ENCODE results near the gene SLC39A8.

DNA sequence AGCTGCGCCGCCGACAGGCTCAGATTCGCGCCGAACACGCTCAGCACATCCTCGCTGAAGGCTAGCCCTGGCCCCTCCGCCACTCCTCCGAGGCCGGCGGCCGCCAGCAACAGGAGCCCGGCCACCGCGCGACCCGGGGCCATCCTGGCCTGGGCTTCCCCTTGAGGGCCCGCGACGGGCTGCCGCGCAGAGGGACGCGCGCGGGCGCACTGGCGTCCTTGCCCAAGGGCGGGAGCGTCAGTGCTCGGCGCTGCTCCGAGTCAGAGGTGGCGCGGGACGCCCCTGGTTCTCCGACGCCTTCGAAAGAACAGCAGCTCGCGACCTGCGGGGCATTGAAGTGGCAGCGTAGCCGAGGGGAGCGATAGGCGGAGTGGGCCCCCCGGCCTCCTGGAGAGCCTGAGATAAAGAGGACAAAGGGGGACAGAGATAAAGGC, 745 bp downstream of the SLC39A8 start:
- TF ChIP-seq CTCF (IDR thresholded peaks at IDR 0.05) (no peak), EZH2 (IDR thresholded peaks at IDR 0.05) (peak; percentile 29)

Measured in neural progenitor cell (in vitro differentiated cells).